HL-60 (cell line): ENCODE results near the gene TRAPPC2.

Experiments used
- DNase-seq, 2 experiments: peaks; one replicate each; pipeline ENCODE4 v3.0.0-alpha.2; 2010 to 2020; ENCODE audit warnings: low read depth in 1 of 2, low spot score in 1 of 2
- H3K27ac ChIP-seq: fragments of 250-450 bp; sonication (Bioruptor Pico); replicated peaks from 2 replicates; pipeline ENCODE4 v1.5.1; 2020; ENCODE audit warnings: mild to moderate bottlenecking, moderate library complexity
- H3K27me3 ChIP-seq: fragments of 250-450 bp; sonication (Bioruptor Pico); 2 replicates; pipeline ENCODE4 v1.5.1; 2021; ENCODE audit warnings: mild to moderate bottlenecking, moderate library complexity; ENCODE audit not compliant: insufficient read depth, poor library complexity, severe bottlenecking
- H3K4me3 ChIP-seq: replicated peaks from 2 replicates; pipeline ENCODE4 v1.5.1; 2011; ENCODE audit warnings: mild to moderate bottlenecking, control low read depth, low read length; ENCODE audit not compliant: insufficient read depth
- GABPA ChIP-seq: IDR thresholded peaks from 2 replicates; pipeline ENCODE4 v1.6.1; 2012; ENCODE audit warnings: low read depth
- POLR2AphosphoS5 ChIP-seq: IDR thresholded peaks from 2 replicates; pipeline ENCODE4 v1.6.1; 2012; ENCODE audit warnings: low read depth
- SPI1 ChIP-seq: IDR thresholded peaks from 2 replicates; pipeline ENCODE4 v1.6.1; 2012; ENCODE audit warnings: low read depth, mild to moderate bottlenecking, borderline replicate concordance
- TF ChIP-seq, protein P1 (sequence below): IDR thresholded peaks from 2 replicates; pipeline ENCODE4 v1.6.1; 2012; ENCODE audit warnings: low read depth; ENCODE audit not compliant: insufficient replicate concordance
- TF ChIP-seq, protein P2 (sequence below): IDR thresholded peaks from one replicate; pipeline ENCODE4 v1.5.1; 2011; ENCODE audit warnings: low read length, control low read depth, inconsistent platforms; ENCODE audit not compliant: insufficient read depth

Gene TRAPPC2

DNA sequence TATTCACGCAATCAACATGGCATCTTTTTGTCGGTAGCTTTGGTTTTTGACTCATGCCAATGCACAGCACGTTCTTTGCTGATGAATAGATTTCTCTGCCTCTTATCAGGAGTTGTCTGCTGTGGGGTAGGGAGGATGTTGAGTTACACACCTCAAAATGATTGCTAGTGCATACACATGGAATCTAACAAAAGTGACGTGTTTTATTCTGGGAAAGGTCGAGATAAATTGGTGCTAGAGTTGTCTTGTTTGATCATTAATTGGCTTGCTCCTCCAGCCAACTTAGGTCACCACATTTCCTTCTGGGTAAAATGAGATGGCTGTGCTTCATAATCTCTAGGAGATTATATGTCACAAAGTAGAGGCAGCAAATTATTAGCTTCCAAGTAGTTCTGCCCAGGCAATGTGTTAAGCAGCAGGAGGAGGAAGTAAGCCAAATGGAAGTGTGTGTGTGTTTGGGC lies 41.6 kb downstream of the TRAPPC2 start:
- no peak overlapping the region for H3K4me3 ChIP-seq
- peaks cover 3% of the 10 kb centered on the region for H3K27me3 ChIP-seq
- TF ChIP-seq POLR2AphosphoS5: no peak
- TF ChIP-seq, protein P1, sequence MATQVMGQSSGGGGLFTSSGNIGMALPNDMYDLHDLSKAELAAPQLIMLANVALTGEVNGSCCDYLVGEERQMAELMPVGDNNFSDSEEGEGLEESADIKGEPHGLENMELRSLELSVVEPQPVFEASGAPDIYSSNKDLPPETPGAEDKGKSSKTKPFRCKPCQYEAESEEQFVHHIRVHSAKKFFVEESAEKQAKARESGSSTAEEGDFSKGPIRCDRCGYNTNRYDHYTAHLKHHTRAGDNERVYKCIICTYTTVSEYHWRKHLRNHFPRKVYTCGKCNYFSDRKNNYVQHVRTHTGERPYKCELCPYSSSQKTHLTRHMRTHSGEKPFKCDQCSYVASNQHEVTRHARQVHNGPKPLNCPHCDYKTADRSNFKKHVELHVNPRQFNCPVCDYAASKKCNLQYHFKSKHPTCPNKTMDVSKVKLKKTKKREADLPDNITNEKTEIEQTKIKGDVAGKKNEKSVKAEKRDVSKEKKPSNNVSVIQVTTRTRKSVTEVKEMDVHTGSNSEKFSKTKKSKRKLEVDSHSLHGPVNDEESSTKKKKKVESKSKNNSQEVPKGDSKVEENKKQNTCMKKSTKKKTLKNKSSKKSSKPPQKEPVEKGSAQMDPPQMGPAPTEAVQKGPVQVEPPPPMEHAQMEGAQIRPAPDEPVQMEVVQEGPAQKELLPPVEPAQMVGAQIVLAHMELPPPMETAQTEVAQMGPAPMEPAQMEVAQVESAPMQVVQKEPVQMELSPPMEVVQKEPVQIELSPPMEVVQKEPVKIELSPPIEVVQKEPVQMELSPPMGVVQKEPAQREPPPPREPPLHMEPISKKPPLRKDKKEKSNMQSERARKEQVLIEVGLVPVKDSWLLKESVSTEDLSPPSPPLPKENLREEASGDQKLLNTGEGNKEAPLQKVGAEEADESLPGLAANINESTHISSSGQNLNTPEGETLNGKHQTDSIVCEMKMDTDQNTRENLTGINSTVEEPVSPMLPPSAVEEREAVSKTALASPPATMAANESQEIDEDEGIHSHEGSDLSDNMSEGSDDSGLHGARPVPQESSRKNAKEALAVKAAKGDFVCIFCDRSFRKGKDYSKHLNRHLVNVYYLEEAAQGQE: no peak
- no peak for TF ChIP-seq SPI1
- TF ChIP-seq GABPA: no peak
- H3K27ac ChIP-seq: no peak overlapping the region
- no peak for DNase-seq

DNA sequence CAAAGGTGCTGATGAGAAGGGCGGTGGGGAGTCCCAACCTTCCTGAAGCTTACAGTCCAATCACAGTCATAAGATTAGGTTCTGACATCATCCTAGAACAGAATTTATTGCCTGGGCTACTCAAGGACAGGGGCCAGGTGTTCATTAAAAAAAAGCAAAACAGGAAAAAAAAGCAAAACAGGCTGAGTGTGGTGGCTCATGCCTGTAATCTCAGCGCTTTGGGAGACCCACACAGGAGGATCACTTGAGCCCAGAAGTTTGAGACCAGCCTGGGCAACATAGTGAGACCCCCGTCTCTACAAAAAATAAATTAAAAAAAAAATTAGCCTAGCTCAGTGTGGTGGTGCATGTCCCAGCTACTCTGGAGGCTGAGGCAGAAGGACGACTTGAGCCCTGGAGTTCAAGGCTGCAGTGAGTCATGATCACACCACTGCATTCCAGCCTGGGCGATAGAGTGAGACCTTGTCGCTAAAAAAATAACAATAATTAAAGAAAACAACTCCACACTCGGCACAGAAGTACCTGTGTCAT lies 42.5 kb downstream of the TRAPPC2 start:
- DNase-seq: no peak
- Histone ChIP-seq H3K4me3 (no peak overlapping the region), H3K27ac (no peak overlapping the region), H3K27me3 (peaks cover 3% of the 10 kb centered on the region)
- TF ChIP-seq POLR2AphosphoS5 (no peak), GABPA (no peak)
- TF ChIP-seq, protein P1: no peak
- TF ChIP-seq, protein P2, sequence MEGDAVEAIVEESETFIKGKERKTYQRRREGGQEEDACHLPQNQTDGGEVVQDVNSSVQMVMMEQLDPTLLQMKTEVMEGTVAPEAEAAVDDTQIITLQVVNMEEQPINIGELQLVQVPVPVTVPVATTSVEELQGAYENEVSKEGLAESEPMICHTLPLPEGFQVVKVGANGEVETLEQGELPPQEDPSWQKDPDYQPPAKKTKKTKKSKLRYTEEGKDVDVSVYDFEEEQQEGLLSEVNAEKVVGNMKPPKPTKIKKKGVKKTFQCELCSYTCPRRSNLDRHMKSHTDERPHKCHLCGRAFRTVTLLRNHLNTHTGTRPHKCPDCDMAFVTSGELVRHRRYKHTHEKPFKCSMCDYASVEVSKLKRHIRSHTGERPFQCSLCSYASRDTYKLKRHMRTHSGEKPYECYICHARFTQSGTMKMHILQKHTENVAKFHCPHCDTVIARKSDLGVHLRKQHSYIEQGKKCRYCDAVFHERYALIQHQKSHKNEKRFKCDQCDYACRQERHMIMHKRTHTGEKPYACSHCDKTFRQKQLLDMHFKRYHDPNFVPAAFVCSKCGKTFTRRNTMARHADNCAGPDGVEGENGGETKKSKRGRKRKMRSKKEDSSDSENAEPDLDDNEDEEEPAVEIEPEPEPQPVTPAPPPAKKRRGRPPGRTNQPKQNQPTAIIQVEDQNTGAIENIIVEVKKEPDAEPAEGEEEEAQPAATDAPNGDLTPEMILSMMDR: no peak

DNA sequence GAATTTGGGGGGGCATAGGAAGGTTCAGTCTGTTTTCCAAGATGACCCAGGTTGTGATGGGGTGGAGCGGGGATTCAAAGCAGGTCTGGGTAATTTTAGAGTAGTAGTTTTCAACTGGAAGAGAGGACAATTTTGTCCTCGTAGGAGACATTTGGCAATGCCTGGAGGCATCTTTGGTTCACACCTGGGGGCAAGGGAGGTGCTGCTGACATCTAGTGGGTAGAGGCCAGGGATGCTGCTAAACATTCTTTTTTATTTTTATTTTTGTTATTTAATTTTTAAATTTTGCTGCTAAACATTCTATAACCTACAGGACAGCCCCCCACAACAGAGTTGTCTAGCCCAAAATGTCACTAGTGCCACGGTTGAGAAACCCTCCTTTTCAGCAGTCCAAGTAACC lies 43.6 kb downstream of the TRAPPC2 start:
- DNase-seq: no peak
- Histone ChIP-seq H3K27me3 (peaks cover 3% of the 10 kb centered on the region), H3K27ac (no peak overlapping the region), H3K4me3 (peak overlapping the region; percentile 65; the same call in 1 of the 2 replicates)
- TF ChIP-seq, protein P2: no peak
- TF ChIP-seq GABPA (no peak), POLR2AphosphoS5 (no peak), SPI1 (no peak)
- TF ChIP-seq, protein P1: no peak
